Vagina (tissue), 2 donors: ENCODE data around the gene ACRBP.

ENCODE experiments used
- CTCF ChIP-seq, 3 experiments: fragments of 450-650 bp in 2 of 3; fragments of 200-600 bp in 1 of 3; sonication (generic) in 1 of 3; IDR thresholded peaks; one replicate each; pipeline ENCODE4 v1.5.1; 2017 to 2019; ENCODE audit warnings: antibody characterized with exemption in 3 of 3, mild to moderate bottlenecking in 2 of 3, moderate library complexity in 2 of 3
- POLR2A ChIP-seq, 2 donors: fragments of 450-650 bp; IDR thresholded peaks; one replicate each; pipeline ENCODE4 v1.6.1; 2017; ENCODE audit warnings: antibody characterized with exemption in 2 of 2, mild to moderate bottlenecking in 2 of 2, moderate library complexity in 2 of 2
- POLR2AphosphoS5 ChIP-seq, 2 donors: sonication (generic); formaldehyde crosslinking; IDR thresholded peaks; one replicate each; pipeline ENCODE4 v1.9.0; 2017; ENCODE audit warnings: antibody characterized with exemption in 2 of 2, mild to moderate bottlenecking in 2 of 2, low read depth in 1 of 2; ENCODE audit not compliant: insufficient read depth in 1 of 2

DNA sequence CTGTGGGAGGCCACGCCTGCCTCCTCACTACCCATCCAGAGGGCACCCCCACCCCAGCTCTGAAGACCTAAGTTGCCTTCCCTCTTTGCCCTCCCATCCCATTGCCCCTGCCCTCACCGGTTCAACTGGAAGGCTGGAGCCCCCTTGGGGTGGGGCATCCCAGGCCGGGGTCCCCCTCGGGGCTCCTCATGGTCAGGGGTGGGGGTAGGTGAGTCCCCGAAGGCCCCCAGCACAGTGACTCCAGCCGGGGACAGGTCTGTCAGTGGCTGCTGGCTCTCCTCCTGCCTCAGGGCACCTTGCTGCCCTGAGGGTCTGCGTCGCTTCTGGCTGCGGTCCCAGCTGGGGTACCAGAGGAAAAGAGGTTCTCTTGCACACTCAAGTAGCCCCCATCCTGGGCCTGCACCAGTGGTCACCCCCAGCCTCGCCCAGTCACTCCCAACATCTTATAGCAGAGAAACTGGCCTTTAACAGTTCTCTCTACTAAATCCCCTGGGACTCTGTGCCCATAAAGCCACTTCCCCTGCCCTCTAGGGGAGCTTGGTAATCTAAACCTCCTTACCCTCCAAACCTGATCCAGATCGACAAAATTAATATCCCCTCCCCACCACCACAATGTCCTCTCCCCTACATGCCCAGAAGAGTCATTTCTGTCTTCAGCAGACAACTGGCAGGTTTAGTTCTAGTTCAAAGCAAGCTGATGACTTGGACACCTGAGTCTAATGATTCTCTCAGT, 48.2 kb upstream of the ACRBP start:
- TF ChIP-seq CTCF (IDR thresholded peaks at IDR 0.05) (no peak), POLR2A (IDR thresholded peaks at IDR 0.05) (no peak), POLR2AphosphoS5 (IDR thresholded peaks at IDR 0.05; ENCODE audit: insufficient read depth in 1 of 2, low read depth in 1 of 2) (no peak)
